HL-60 (cell line): ENCODE measurements around the gene POLR2I.

ENCODE experiments used
- CTCF ChIP-seq: IDR thresholded peaks from one replicate; pipeline ENCODE4 v1.5.1; 2011; ENCODE audit warnings: low read length, control low read depth, inconsistent platforms; ENCODE audit not compliant: insufficient read depth
- POLR2AphosphoS5 ChIP-seq: IDR thresholded peaks from 2 replicates; pipeline ENCODE4 v1.6.1; 2012; ENCODE audit warnings: low read depth
- SPI1 ChIP-seq: IDR thresholded peaks from 2 replicates; pipeline ENCODE4 v1.6.1; 2012; ENCODE audit warnings: low read depth, mild to moderate bottlenecking, borderline replicate concordance

- no peak for TF ChIP-seq CTCF
- no peak for TF ChIP-seq POLR2AphosphoS5
- no peak for TF ChIP-seq SPI1
Observed at GRCh38 chr19:36089847-36090246, 24.8 kb downstream of the POLR2I start.
